GM21723 (cell line): Measurements from ENCODE around the gene SEPTIN7.

Experiments used
- ATAC-seq: cut with Tn5 transposase; IDR thresholded peaks from one replicate; pipeline ENCODE4 v1.9.1; 2021; ENCODE audit warnings: mild to moderate bottlenecking, moderate library complexity; ENCODE audit not compliant: unreplicated experiment

SEPTIN7 gene

DNA sequence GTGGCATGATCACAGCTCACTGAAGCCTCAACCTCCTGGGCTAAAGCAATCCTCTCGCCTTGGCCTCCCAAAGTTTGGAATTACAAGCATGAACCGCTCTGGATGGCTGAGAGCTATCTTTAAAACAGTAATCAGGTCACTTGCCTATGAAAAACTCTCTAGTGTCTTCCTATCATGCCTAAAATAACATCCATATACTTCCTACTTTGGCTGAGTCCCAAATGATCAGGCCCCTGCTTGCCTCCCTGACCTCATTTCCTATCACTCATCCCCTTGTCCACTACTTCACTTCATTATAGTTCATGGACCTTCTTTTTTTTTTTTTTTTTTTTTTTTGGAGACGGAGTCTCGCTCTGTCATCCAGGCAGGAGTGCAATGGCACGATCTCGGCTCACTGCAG lies 28.0 kb downstream of the SEPTIN7 start:
- no peak for ATAC-seq

DNA sequence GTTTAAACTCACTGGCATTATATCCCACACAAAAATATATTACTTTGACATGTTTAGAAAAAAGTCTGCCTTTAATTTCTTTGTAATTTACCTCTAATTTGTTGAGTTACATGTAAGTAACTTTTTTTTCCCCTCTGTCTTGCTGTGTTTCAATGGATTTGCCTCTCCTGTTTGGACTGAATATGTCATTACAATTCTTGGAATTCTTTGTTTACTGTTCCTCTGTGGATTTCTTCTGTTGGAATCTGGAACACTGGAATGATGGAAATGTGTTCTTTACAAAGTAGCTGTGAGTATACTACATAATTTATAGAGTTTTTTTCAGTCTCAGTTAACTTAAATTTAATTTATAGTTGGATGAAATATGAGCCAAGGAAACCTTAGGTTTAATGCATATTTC lies 30.4 kb downstream of the SEPTIN7 start:
- no peak for ATAC-seq

DNA sequence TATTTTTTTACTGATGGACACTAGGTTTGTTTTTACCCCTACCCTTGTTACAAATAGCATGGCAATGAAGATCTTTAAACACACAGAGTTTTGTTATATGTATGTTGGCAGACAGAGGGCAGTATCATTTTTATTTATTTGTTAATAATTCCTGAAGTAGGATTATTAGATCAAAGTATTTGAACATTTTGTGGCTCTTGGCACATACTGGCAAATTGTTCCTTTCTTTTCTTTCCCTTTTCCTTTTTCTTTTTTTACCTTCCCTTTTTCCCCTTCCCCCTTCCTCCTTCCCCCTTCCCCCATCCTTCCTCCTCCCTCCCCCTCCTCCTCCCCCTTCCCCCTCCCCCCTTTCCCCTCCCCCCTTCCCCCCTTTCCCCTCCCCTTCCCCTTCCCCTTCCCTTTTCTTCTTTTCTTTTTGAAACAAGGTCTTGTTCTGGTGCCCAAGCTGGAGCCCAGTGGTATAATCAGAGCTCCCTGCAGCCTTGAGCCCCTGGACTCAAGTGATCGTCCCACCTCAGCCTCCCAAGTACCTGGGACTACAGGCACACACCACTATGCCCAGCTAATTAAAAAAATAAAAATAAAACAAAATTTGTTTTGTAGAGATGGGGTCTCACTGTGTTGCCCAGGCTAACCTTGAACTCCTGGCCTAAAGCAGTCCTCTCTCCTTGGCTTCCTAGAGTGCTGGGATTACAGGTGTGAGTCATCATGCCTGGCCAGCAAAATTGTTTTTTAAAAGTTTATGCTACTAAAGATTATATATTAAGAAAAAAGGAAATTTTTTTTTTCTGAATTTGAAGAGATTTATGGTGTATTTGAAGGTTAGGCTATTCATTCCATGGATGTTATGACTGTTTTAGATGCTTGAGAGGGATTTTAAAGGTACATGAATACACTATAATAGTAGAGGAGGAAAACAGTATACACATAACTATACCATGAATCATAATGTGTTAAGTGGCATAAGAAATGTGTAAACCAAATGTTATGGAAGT lies 39.3 kb downstream of the SEPTIN7 start:
- no peak for ATAC-seq

DNA sequence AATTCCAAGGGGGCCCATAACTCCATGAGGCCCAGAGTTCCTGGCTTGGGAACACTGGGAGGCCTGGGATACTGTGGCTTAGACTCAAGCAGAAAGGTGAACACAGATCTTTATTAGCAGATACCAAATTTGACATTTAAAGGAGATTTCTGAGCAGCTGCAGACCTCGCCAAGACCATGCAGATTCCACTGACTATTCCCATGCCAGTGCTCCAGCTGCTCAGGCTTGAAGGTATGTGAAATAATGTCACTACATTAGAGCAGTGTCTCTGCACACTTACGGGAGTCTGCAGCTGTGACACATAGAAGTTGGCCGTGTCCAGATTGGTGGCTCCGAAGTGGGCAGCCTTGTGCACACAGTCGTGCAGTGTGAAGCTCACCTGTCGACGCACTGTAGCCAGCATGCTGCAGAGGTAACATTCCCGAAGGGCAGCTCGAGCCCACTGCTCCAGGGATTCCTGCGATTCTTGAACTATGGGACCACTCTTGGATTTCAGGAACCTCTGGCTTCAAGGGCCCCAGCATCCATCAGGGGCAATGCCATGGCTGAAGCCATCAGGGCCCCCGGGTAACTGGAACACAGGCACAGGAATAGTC lies 46.1 kb downstream of the SEPTIN7 start:
- ATAC-seq: no peak

DNA sequence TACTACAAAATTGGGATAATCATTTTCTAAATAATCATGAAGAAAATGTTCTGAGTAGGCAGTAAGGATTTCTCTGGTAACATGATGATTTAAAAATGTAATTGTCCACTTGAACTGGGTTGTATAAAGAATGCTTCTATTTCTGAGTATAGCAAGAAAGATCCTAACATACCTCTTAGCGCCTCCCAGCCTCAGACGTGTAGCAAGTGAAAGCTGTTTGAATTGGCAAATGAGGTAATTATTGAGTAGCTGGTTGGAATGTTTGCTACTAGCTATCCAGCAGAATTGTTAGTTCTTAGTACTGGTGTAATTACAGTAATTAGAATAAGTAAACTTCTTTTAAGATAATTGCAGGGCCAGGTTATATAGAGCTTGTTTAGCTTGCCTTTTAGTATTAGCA lies 47.9 kb downstream of the SEPTIN7 start:
- ATAC-seq: no peak

DNA sequence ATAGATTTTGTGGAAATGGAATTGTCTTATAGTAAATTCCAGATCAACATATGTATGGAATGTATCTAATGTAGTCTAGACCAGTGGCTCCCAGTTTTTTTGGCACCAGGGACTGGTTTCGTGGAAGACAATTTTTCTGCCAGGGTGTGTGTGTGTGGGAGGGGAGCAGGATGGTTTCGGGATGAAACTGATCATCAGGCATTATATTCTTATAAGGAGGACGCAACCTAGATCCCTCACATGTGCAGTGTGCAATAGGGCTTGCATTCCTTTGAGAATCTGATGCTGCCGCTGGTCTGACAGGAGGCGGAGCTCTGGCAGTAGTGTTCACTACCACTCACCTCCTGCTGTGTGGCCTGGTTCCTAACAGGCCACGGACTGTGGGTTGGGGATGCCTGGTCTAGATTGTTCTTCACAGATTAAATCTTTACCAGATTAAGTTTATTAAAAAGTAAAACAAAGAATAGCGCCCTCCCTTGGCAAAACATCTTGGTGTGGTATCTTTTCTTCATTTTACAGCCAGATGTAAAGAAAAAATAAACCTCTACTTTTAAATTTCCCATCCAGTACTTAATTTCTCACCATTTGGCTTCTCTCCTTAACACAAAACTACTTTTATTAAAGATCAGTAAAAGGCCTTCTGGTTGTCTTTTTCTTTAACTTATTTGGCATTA lies 48.4 kb downstream of the SEPTIN7 start:
- no peak for ATAC-seq

DNA sequence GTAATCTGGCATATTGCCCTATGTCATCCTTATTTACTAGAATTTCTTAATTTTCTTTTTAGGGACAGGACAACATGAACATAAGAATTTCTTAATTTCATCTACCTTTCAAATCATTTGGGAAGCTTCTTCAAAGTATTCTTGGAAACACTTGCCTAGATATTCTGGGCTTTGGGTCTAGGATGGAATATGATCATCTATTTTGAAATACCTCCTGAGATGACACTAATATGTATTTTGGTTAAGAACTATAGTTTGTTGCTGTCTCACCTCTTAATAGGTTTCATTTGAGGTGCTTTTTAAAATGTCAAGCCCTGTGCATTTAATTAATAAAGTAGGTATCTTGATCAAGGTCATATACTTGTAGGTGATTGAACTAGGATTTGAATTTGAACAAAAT lies 49.1 kb downstream of the SEPTIN7 start:
- ATAC-seq: no peak
